ENCODE data around the gene SEPTIN11. TPM values are rescaled to one million over a fixed set of nuclear protein-coding genes. Genes with fewer than 3 reads are reported as not detected.

Gene SEPTIN11
- total RNA-seq, 2 donors from 2014 or later, result 41.9 to 48.3 TPM

DNA sequence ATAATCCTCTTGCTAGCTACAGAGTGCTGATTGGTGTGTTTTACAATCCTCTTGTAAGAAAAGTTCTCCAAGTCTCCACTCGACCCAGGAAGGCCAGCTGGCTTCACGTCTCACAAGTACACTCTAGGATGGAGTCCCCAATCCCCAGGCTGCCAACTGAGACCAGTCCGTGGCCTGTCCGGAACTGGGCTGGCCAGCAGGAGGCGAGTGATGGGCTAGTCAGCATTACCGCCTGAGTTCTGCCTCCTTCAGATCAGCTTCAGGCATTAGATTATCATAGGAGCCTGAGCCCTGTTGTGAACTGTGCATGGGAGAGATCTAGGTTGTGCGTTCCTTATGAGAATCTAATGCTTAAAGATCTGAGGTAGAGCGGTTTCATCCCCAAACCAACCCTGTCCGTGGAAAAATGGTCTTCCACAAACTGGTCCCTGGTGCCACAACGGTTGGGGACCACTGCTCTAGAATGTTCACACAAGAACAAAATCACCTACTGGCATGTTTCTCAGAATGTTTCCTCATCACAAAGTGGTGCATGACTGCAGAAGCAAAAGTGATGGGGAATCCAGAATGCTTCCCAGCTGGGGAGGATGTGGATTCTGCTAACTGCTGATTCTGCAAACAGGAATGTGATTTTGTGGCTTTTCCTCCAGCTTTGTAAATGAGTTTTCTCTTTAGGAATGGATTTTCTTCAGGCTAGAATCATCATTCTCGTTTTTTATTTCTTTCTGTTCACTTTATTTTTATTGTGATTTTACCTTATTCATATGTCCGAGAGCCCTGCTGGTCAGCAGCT is 40.9 kb downstream of the SEPTIN11 start:
- H3K27ac ChIP-seq, result no peak overlapping the region
- TF ChIP-seq POLR2A (IDR thresholded peaks at IDR 0.05) (no peak), CTCF (IDR thresholded peaks at IDR 0.05) (no peak)
- intact Hi-C loops (cut with DNase I), result no loop called here
- no peak for DNase-seq
- WGBS, 2 donors, result 84 to 89% methylated on average over 11 to 12 of the region's 12 CpGs
- no peak overlapping the region for H3K4me3 ChIP-seq
- peaks cover 27% of the 10 kb centered on the region for H3K4me1 ChIP-seq
- no peaks in the 10 kb centered on the region for H3K36me3 ChIP-seq (replicated peaks in 1 of 2; ENCODE audit: insufficient read depth in 1 of 2, low read depth in 2 of 2)
- no peaks in the 10 kb centered on the region for H3K27me3 ChIP-seq
- H3K9me3 ChIP-seq, result no peaks in the 10 kb centered on the region
- no peak for ATAC-seq

GRCh38 chr4:76991161-76991660 is 41.7 kb downstream of the SEPTIN11 start:
- H3K27ac ChIP-seq, result no peak overlapping the region
- intact Hi-C loops (cut with DNase I), result no loop called here

DNA sequence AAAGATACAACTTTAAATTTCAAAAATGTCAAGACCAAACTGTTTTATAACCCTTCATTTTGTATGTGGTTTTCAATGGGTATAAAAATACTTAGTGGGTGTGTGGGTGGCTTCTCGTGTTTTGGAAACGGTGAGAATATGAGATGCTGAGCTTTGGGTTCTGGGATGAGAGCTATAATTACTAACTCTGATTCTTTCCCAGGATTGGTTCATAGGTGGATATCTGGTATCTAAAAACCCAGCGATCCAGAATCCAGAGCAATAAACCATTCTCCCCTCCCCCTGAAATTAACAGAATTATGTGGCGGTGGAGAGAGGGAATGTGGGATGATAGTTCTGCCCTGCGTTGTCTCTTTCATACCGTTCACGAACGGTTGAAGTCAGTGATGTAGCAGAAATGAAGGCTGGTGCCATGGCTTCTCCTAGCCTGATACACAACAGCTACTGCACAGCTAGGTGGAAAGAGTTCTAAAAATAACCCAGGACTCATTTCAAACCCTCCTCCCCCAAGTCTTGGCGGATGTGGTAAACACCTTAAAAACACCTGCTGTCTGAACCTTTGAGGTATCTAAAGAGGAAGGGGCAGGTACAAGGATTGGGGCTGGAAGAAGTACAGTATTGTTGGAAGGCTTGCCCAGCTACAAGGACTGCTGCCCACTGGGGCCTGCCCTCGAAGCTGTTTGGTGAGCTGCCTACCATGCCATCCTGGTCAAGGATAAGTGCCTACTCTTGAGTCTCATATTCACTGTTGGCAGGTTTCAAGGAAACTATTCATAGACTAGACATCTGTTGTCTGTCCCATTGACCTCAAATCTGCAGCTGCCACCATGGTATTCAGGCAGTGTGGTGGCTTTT is 44.5 kb downstream of the SEPTIN11 start:
- peak in 3 of 4 donors; percentile 15 to 18 (median 16) for DNase-seq
- no peak for TF ChIP-seq POLR2A (IDR thresholded peaks at IDR 0.05)
- no peak for TF ChIP-seq CTCF (IDR thresholded peaks at IDR 0.05)
- intact Hi-C loops (cut with DNase I), result no loop called here
- peaks cover 0 to 8% of the 10 kb centered on the region in 2 donors for H3K36me3 ChIP-seq (replicated peaks in 1 of 2; ENCODE audit: insufficient read depth in 1 of 2, low read depth in 2 of 2)
- 49 to 50% methylated on average over 10 of the region's 10 CpGs for WGBS, 2 donors
- no peak overlapping the region for H3K4me3 ChIP-seq
- peak; percentile 48 for ATAC-seq
- no peaks in the 10 kb centered on the region for H3K27me3 ChIP-seq
- peaks cover 9% of the 10 kb centered on the region for H3K4me1 ChIP-seq
- H3K27ac ChIP-seq, result peak overlapping the region in 1 of 4 donors; percentile 28
- H3K9me3 ChIP-seq, result no peaks in the 10 kb centered on the region

More at GRCh38 chr4:76991161-76991660, 41.7 kb downstream of the SEPTIN11 start:
- no peak for ATAC-seq
- Histone ChIP-seq H3K9me3 (no peaks in the 10 kb centered on the region), H3K27me3 (no peaks in the 10 kb centered on the region), H3K4me3 (no peak overlapping the region), H3K4me1 (peaks cover 27% of the 10 kb centered on the region), H3K36me3 (replicated peaks in 1 of 2; ENCODE audit: insufficient read depth in 1 of 2, low read depth in 2 of 2) (no peaks in the 10 kb centered on the region)
- no peak for DNase-seq
- 89 to 100% methylated on average over 1 of the region's 1 CpG for WGBS, 2 donors
- no peak for TF ChIP-seq POLR2A (IDR thresholded peaks at IDR 0.05)
- no peak for TF ChIP-seq CTCF (IDR thresholded peaks at IDR 0.05)

DNA sequence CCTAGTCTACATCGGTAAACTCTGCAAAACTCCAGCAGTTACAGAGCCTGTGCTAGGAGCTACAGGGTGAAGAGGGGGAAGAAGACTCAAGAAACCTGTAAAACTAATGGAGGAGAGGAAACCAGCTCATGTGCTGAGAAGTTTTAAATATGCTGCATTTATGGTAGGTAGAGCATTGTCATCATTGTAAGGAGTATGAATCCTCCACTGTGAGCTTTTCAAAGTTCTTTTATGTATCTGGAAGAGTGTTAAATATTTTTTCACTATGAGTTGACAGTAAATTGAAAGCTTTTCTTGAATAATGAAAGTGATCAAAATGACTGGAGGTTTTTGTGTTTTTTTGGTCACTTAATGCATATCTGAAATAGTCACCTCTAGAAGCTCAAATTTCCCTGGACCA is 46.2 kb downstream of the SEPTIN11 start:
- TF ChIP-seq CTCF (IDR thresholded peaks at IDR 0.05) (no peak), POLR2A (IDR thresholded peaks at IDR 0.05) (no peak)
- WGBS, 2 donors, result 95 to 100% methylated on average over 1 of the region's 1 CpG
- Histone ChIP-seq H3K36me3 (replicated peaks in 1 of 2; ENCODE audit: insufficient read depth in 1 of 2, low read depth in 2 of 2) (peaks cover 0 to 8% of the 10 kb centered on the region in 2 donors), H3K27ac (no peak overlapping the region), H3K27me3 (no peaks in the 10 kb centered on the region), H3K4me1 (peaks cover 9% of the 10 kb centered on the region), H3K9me3 (no peaks in the 10 kb centered on the region), H3K4me3 (no peak overlapping the region)
- DNase-seq (no peak), ATAC-seq (no peak)
- intact Hi-C loops (cut with DNase I), result no loop called here
